H1 (cell line): ENCODE measurements around the gene TEX101. TPM values are rescaled to one million over a fixed set of nuclear protein-coding genes. Genes with fewer than 3 reads are reported as not detected.
"Not testable (repeated sequence)": the region's sequence is repeated elsewhere in the genome, so short reads cannot be mapped to it uniquely, and the experiment has no call there.

ENCODE experiments used
- CTCF ChIA-PET: fragments of 300-600 bp; sonication (Branson Sonifier 250); formaldehyde crosslinking; loops from one replicate; lab custom pipeline; 2021; ENCODE audit not compliant: partially characterized antibody; lab: Charles Lee
- POLR2A ChIA-PET: fragments of 300-600 bp; sonication (Branson Sonifier 250); formaldehyde crosslinking; loops from one replicate; lab custom pipeline; 2021; ENCODE audit warnings: inconsistent platforms; ENCODE audit not compliant: partially characterized antibody; lab: Charles Lee
- DNase-seq, 2 experiments: peaks; one replicate each; pipeline versions ENCODE4 v3.0.0 to v3.0.0-alpha.2; 2010 to 2022; ENCODE audit warnings: low spot score in 2 of 2, low read depth in 1 of 2, mixed read lengths in 1 of 2
- FAIRE-seq: peaks from 2 replicates; lab custom pipeline; 2011; peaks lifted over from hg19 to GRCh38; lab: Jason Lieb, UNC
- H2AFZ ChIP-seq: 2 replicates; pipeline ENCODE4 v1.8.1; 2012; ENCODE audit warnings: low read length, inconsistent platforms
- H2AK5ac ChIP-seq: 2 replicates; pipeline ENCODE4 v1.6.1; 2013; ENCODE audit warnings: low read depth, low read length
- H2BK120ac ChIP-seq: replicated peaks from 2 replicates; pipeline ENCODE3; 2013; ENCODE audit warnings: low read depth, low read length, inconsistent platforms
- H2BK12ac ChIP-seq: 2 replicates; pipeline ENCODE4 v1.6.1; 2013; ENCODE audit warnings: low read depth, low read length
- H2BK15ac ChIP-seq: 2 replicates; pipeline ENCODE4 v1.6.1; 2013; ENCODE audit warnings: low read length
- H2BK20ac ChIP-seq: 2 replicates; pipeline ENCODE4 v1.6.1; 2013; ENCODE audit warnings: low read length
- H2BK5ac ChIP-seq: 2 replicates; pipeline ENCODE4 v1.6.1; 2013; ENCODE audit warnings: low read depth, low read length
- H3K14ac ChIP-seq: 2 replicates; pipeline ENCODE4 v1.6.1; 2013; ENCODE audit warnings: inconsistent platforms; ENCODE audit not compliant: insufficient read length
- H3K18ac ChIP-seq: 2 replicates; pipeline ENCODE4 v1.6.1; 2013; ENCODE audit warnings: low read length; ENCODE audit errors: extremely low read depth
- H3K23ac ChIP-seq: 2 replicates; pipeline ENCODE4 v1.6.1; 2013; ENCODE audit warnings: inconsistent platforms; ENCODE audit not compliant: insufficient read length
- H3K23me2 ChIP-seq: 2 replicates; pipeline ENCODE4 v1.6.1; 2013; ENCODE audit warnings: low read depth, low read length
- H3K27ac ChIP-seq: 2 replicates; pipeline ENCODE4 v1.6.1; 2011; ENCODE audit warnings: low read depth, low read length, inconsistent platforms
- H3K27me3 ChIP-seq, 4 experiments: replicated peaks in 1 of 4; 1 replicate in 1 of 4; 2 replicates in 3 of 4; pipeline versions ENCODE4 v1.6.1 to v1.8.1; 2011 to 2013; ENCODE audit warnings: low read length in 3 of 4, mild to moderate bottlenecking in 3 of 4, inconsistent platforms in 2 of 4, mixed read lengths in 2 of 4, moderate library complexity in 1 of 4; ENCODE audit not compliant: control insufficient read depth in 3 of 4, insufficient read depth in 3 of 4; ENCODE audit errors: extremely low read depth in 1 of 4
- H3K36me3 ChIP-seq, 4 experiments: 2 replicates each; pipeline versions ENCODE4 v1.6.1 to v1.8.1; 2011 to 2013; ENCODE audit warnings: mild to moderate bottlenecking in 4 of 4, low read length in 3 of 4, moderate library complexity in 2 of 4, control low read depth in 1 of 4, inconsistent platforms in 1 of 4; ENCODE audit not compliant: insufficient read depth in 4 of 4, control insufficient read depth in 2 of 4
- H3K4ac ChIP-seq: replicated peaks from 2 replicates; pipeline ENCODE3; 2013; ENCODE audit warnings: low read length, low read depth, mixed read lengths, inconsistent platforms; ENCODE audit not compliant: insufficient read length
- H3K4me1 ChIP-seq, 4 experiments: replicated peaks in 1 of 4; 1 replicate in 1 of 4; 2 replicates in 3 of 4; pipeline versions ENCODE4 v1.6.1 to v1.8.1; 2011 to 2013; ENCODE audit warnings: low read length in 3 of 4, inconsistent platforms in 2 of 4, mixed read lengths in 1 of 4; ENCODE audit not compliant: insufficient read depth in 4 of 4, control insufficient read depth in 3 of 4
- H3K4me2 ChIP-seq, 2 experiments: 2 replicates each; pipeline versions ENCODE4 v1.6.1 to v1.8.1; 2011 to 2013; ENCODE audit warnings: low read depth in 2 of 2, low read length in 2 of 2, control low read depth in 1 of 2, inconsistent platforms in 1 of 2, mild to moderate bottlenecking in 1 of 2; ENCODE audit not compliant: insufficient read depth in 1 of 2
- H3K4me3 ChIP-seq, 4 experiments: fragments of 200-600, 300-600 bp in 1 of 4; sonication (generic), shearing (Covaris generic), sonication (Bioruptor Twin) in 1 of 4; 2 replicates each; pipeline versions ENCODE4 v1.5.1 to v1.8.1; 2011 to 2016; ENCODE audit warnings: low read length in 4 of 4, low read depth in 3 of 4, control low read depth in 2 of 4, inconsistent platforms in 2 of 4, mild to moderate bottlenecking in 2 of 4, mixed read lengths in 1 of 4, moderate library complexity in 1 of 4; ENCODE audit not compliant: insufficient read depth in 2 of 4; ENCODE audit errors: extremely low read depth in 1 of 4
- H3K56ac ChIP-seq: replicated peaks from 2 replicates; pipeline ENCODE3; 2013; ENCODE audit warnings: low read depth, mild to moderate bottlenecking, mixed read lengths, low read length, inconsistent platforms; ENCODE audit not compliant: insufficient read length
- H3K79me1 ChIP-seq: 2 replicates; pipeline ENCODE4 v1.6.1; 2013; ENCODE audit warnings: low read depth, low read length, control low read depth
- H3K79me2 ChIP-seq, 2 experiments: 2 replicates each; pipeline versions ENCODE4 v1.6.1 to v1.8.1; 2012 to 2013; ENCODE audit warnings: low read length in 2 of 2, mild to moderate bottlenecking in 2 of 2, inconsistent platforms in 1 of 2; ENCODE audit not compliant: insufficient read depth in 2 of 2, control insufficient read depth in 1 of 2
- H3K9ac ChIP-seq, 4 experiments: replicated peaks in 1 of 4; 1 replicate in 1 of 4; 2 replicates in 3 of 4; pipeline versions ENCODE4 v1.6.1 to v1.8.1; 2011 to 2013; ENCODE audit warnings: low read depth in 3 of 4, low read length in 3 of 4, control low read depth in 2 of 4, mild to moderate bottlenecking in 2 of 4, moderate library complexity in 2 of 4, inconsistent platforms in 1 of 4; ENCODE audit errors: extremely low read depth in 1 of 4
- H3K9me3 ChIP-seq, 2 experiments: 2 replicates each; pipeline versions ENCODE4 v1.6.1 to v1.8.1; 2012 to 2013; ENCODE audit warnings: mild to moderate bottlenecking in 2 of 2, moderate library complexity in 2 of 2, control low read depth in 1 of 2, inconsistent platforms in 1 of 2, low read depth in 1 of 2, low read length in 1 of 2, mixed read lengths in 1 of 2; ENCODE audit not compliant: insufficient read depth in 2 of 2
- H4K20me1 ChIP-seq, 2 experiments: replicated peaks in 1 of 2; 2 replicates each; pipeline versions ENCODE3 to v1.8.1; 2011 to 2013; ENCODE audit warnings: inconsistent platforms in 2 of 2, low read length in 2 of 2, mild to moderate bottlenecking in 1 of 2; ENCODE audit not compliant: insufficient read depth in 2 of 2, control insufficient read depth in 1 of 2
- H4K5ac ChIP-seq: 2 replicates; pipeline ENCODE4 v1.6.1; 2013; ENCODE audit warnings: low read length, low read depth, mixed read lengths, inconsistent platforms; ENCODE audit not compliant: insufficient read length
- H4K8ac ChIP-seq: 2 replicates; pipeline ENCODE4 v1.8.0; 2013; ENCODE audit warnings: mild to moderate bottlenecking, moderate library complexity, low read length, inconsistent platforms; ENCODE audit not compliant: insufficient read depth; ENCODE audit errors: extremely low read depth
- H4K91ac ChIP-seq: replicated peaks from 2 replicates; pipeline ENCODE3; 2013; ENCODE audit warnings: low read length, mixed read lengths, inconsistent platforms; ENCODE audit not compliant: insufficient read length
- WGBS, 2 experiments: shearing (Covaris generic) in 1 of 2; methylation state at CpG; one replicate each; pipeline versions ENCODE4 v1.1.6 to v1.1.7; 2013 to 2015; ENCODE audit warnings: low lambda C conversion rate in 2 of 2, mixed read lengths in 2 of 2, inconsistent platforms in 1 of 2, low coverage in 1 of 2, missing lambda C conversion rate in 1 of 2; ENCODE audit not compliant: insufficient replicate concordance in 2 of 2, insufficient coverage in 1 of 2, insufficient read length in 1 of 2; ENCODE audit errors: extremely low coverage in 1 of 2, missing lambda C conversion rate in 1 of 2; 5-methylcytosine and 5-hydroxymethylcytosine counted together
- polyA plus RNA-seq, 7 experiments: library from polyadenylated mRNA; depleted of rRNA in 3 of 7; stranded (reverse) in 5 of 7; unstranded in 2 of 7; fragments of >200 nt in 5 of 7; fragments of 200-250 nt in 2 of 7; gene quantifications; 1 replicate in 5 of 7; 2 replicates in 1 of 7; 4 replicates in 1 of 7; pipeline versions ENCODE4 v1.2.1 to v1.2.3, GENCODE V29; 2011 to 2013; ENCODE audit warnings: missing spikeins in 2 of 7, mixed read lengths in 2 of 7
- total RNA-seq: library from RNA; stranded (reverse); fragmentation: NEBNext Ultra II Directional; extraction: Animal tissue kit (Norgen Biotek cat#: 25700); gene quantifications from 2 replicates; pipeline ENCODE4 v1.2.1, GENCODE V29; 2021

TEX101 gene
- total and polyA plus RNA-seq, 2 of the 8 experiments (the other 6 are each of a cell fraction or from before 2014, with no cell fraction given): 0.12 TPM; not detected in 1

DNA sequence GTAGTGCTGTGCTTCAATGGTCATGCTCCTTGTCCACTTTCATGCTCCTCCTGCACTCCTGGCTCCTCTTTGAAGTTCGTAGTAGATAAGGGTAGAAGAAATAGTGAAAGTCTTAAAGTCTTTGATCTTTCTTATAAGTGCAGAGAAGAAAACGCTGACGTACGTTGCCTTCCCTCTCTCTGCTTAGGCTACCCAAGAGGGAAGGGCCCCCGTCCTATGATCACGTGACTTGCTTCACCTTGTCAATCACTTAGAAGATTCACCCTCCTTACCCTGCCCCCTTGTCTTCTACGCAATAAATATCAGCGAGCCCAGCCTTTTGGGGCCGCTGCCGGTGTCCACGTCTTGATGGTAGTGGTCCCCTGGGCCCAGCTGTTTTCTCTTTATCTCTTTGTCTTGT lies 22.6 kb downstream of the TEX101 start:
- not testable (repeated sequence) for H3K79me1 ChIP-seq, H4K8ac ChIP-seq, H4K5ac ChIP-seq, DNase-seq, H4K91ac ChIP-seq, H3K18ac ChIP-seq, H3K4me3 ChIP-seq, H3K9ac ChIP-seq, H2BK15ac ChIP-seq, H2BK12ac ChIP-seq, H3K4me2 ChIP-seq, H3K23me2 ChIP-seq, H3K56ac ChIP-seq, H3K4me1 ChIP-seq, H3K27ac ChIP-seq, H2BK20ac ChIP-seq, H3K14ac ChIP-seq, H2BK120ac ChIP-seq, H3K36me3 ChIP-seq, H3K27me3 ChIP-seq, H2BK5ac ChIP-seq, H3K23ac ChIP-seq, H4K20me1 ChIP-seq, H2AFZ ChIP-seq, H3K9me3 ChIP-seq, H3K79me2 ChIP-seq, H2AK5ac ChIP-seq, FAIRE-seq, H3K4ac ChIP-seq
- 93% methylated on average over 11 of the region's 11 CpGs; no CpG with 5 or more reads in 1 of the 2 experiments for WGBS, 2 experiments
- ChIA-PET POLR2A (interaction anchor here (0.8 kb wide), 1 partner anchor 88 kb away, joined by 3 read pairs; no protein-coding TSS in a partner anchor), CTCF (interaction anchor here (3.0 kb wide), 1 partner anchor 12 kb away, joined by 12 read pairs; no protein-coding TSS in a partner anchor)
